Activated T-helper 17 cell treated with anti-CD3 and anti-CD28 coated beads, Interleukin-2, amount 50 U/mL, for 72 hours (primary cell): Measurements from ENCODE around the gene ZNF423. TPM values are rescaled to one million over a fixed set of nuclear protein-coding genes. Genes with fewer than 3 reads are reported as not detected.
"Not testable (repeated sequence)": the region's sequence is repeated elsewhere in the genome, so short reads cannot be mapped to it uniquely, and the experiment has no call there.

Source experiments
- ATAC-seq: fragments of 150-1000 bp; cut with Tn5 transposase; replicated peaks from 2 replicates; pipeline ENCODE4 v1.10.0; 2021; ENCODE audit warnings: mild to moderate bottlenecking, moderate library complexity
- H3K27ac Mint-ChIP-seq: one replicate; pipeline ENCODE4 v1.8.0; 2022; ENCODE audit warnings: mixed read lengths
- H3K27me3 Mint-ChIP-seq: one replicate; pipeline ENCODE4 v1.8.0; 2022; ENCODE audit warnings: mixed read lengths
- H3K36me3 Mint-ChIP-seq: one replicate; pipeline ENCODE4 v1.8.0; 2022; ENCODE audit warnings: low read depth, mild to moderate bottlenecking, mixed read lengths
- H3K4me1 Mint-ChIP-seq: one replicate; pipeline ENCODE4 v1.8.0; 2022; ENCODE audit warnings: mixed read lengths
- H3K4me3 Mint-ChIP-seq: one replicate; pipeline ENCODE4 v1.8.0; 2022; ENCODE audit warnings: mild to moderate bottlenecking, mixed read lengths
- H3K9me3 Mint-ChIP-seq: one replicate; pipeline ENCODE4 v1.8.0; 2022; ENCODE audit warnings: mixed read lengths
- total RNA-seq, 2 donors: library from RNA; stranded (reverse); gene quantifications; one replicate each; pipeline ENCODE4 v1.2.3, GENCODE V29; 2022

Gene ZNF423
- total RNA-seq, 2 donors from 2014 or later, result not detected

GRCh38 chr16:49881890-49882289, 26.0 kb upstream of the ZNF423 start:
- Mint-ChIP-seq H3K9me3 (no peaks in the 10 kb centered on the region), H3K27me3 (peaks cover 27% of the 10 kb centered on the region), H3K27ac (no peak overlapping the region), H3K4me3 (no peak overlapping the region), H3K4me1 (no peaks in the 10 kb centered on the region), H3K36me3 (no peaks in the 10 kb centered on the region)
- ATAC-seq, result no peak

- not testable (repeated sequence) for ATAC-seq, H3K9me3 Mint-ChIP-seq, H3K4me1 Mint-ChIP-seq, H3K36me3 Mint-ChIP-seq, H3K4me3 Mint-ChIP-seq, H3K27ac Mint-ChIP-seq
- peaks cover 28% of the 10 kb centered on the region for H3K27me3 Mint-ChIP-seq
Measured at GRCh38 chr16:49878540-49878939, 22.6 kb upstream of the ZNF423 start.

DNA sequence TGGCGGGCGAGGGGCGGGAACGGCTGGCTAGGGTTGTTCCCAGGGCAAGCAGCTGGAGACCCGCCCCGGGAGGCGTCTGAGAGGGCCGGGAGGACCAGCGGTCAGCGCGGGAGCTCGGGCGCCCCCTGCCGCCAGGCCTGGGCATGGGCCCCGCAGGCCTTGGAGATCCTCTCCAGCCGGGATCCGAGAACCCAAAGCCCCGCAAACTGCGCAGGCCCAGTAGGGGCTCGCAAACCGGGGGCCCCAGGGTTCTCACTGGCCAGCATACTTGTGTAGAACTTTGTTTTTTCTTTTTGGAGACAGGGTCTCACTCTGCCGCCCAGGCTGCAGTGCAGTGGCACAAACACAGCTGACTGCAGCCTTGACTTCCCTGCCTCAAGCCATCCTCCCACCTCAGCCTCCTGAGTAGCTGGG, 20.8 kb upstream of the ZNF423 start:
- Mint-ChIP-seq H3K4me3 (no peak overlapping the region), H3K4me1 (no peaks in the 10 kb centered on the region), H3K36me3 (no peaks in the 10 kb centered on the region), H3K27ac (no peak overlapping the region), H3K9me3 (no peaks in the 10 kb centered on the region), H3K27me3 (peaks cover 32% of the 10 kb centered on the region)
- peak; percentile 59 for ATAC-seq

DNA sequence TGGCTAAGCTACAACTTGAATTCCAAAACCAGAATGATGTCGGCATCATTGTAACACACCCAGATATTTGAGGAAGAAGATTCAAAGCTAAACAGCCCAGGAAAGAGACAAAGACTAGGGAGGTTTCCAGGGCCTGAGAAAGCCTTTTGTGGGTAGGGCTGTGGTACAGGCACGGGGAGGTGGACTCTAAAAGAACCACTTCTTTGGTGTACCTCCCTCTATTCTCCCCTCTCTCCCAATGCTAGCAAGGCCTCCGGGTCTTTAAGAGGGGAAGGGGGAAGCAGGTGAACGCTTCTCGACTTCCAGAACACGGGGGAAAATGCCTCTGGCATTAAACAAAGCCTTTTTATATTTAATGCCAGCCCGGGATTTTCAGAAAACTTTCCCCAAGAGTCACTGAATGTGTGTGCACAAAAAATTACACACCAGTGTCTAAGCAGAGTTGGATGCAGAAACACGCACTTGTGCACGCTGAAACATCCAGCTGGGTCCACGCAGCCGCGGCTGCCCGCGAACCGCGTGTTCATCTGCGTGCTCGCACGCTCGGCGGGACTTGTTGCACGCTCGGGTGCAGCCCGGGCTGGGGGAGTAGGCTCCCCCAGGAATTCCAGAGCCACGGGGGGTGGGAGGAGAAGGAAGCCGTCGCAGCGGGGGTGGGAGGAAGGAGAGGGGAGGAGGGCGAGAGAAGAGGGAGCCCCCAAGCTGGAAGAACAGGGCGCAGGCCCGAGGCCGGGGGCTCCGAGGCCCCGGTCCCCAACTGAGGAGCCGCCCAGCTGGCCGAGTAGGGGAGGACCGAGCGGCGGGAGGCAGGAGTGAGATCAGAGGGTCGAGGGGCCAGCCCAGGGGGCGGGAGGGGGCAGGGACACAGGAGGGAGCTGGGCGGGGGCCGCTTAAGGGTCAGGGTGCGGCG, 20.1 kb upstream of the ZNF423 start:
- Mint-ChIP-seq H3K36me3 (no peaks in the 10 kb centered on the region), H3K9me3 (no peaks in the 10 kb centered on the region), H3K4me1 (no peaks in the 10 kb centered on the region), H3K27ac (no peak overlapping the region), H3K4me3 (no peak overlapping the region), H3K27me3 (peaks cover 32% of the 10 kb centered on the region)
- ATAC-seq, result no peak

DNA sequence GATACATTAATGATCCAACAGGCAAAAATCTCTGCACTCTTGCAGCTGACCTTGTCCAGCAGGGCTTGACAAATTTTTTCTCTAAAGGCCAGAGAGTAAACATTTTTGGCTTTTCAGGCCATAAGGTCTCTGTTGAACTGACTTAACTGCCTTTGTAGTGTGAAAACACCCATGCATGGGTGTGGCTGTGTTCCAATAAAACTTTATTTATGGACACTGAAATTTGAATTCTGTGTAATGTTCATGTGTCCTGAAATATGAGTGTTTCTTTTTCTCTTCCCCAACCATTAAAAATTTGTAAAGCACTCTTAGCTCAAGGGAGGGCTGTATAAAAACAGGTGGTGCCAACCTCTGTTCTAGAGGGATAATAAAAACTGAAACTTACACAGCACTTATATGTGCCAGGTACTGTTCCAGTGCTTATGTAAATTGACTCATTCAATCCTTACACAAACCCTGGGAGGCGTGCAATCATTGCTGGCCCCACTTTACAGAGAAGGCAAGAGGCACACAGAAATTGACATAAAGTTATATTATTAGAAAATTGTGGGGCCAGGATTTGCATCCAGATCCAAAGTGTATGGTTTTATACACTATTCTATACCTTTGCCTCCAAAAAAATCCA, 18.8 kb upstream of the ZNF423 start:
- Mint-ChIP-seq H3K4me3 (no peak overlapping the region), H3K9me3 (no peaks in the 10 kb centered on the region), H3K27ac (no peak overlapping the region), H3K27me3 (peaks cover 29% of the 10 kb centered on the region), H3K36me3 (no peaks in the 10 kb centered on the region), H3K4me1 (no peaks in the 10 kb centered on the region)
- no peak for ATAC-seq

GRCh38 chr16:49871824-49872223, 15.9 kb upstream of the ZNF423 start:
- not testable (repeated sequence) for H3K9me3 Mint-ChIP-seq, H3K4me3 Mint-ChIP-seq, H3K36me3 Mint-ChIP-seq, ATAC-seq, H3K27ac Mint-ChIP-seq, H3K4me1 Mint-ChIP-seq
- peaks cover 24% of the 10 kb centered on the region for H3K27me3 Mint-ChIP-seq

DNA sequence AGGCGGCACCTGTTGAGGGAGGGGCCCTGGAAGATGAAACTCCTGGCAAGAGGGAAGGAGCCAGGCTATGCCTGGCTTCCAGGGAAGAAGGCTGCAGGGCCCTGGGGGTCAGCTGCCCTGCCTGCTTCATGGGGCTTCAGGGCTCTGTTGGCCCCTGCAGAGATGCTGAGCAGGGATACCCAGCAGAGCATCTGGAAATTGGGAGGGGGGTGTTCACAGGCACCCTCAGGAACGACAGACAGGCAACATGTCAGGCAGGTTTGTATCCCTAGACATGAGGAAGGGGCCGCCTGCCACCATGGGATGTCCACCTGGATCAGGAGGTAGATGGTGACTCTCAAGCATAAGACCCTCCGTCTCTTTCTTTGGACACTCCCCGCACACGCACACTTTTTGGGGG, 13.8 kb upstream of the ZNF423 start:
- Mint-ChIP-seq H3K36me3 (no peaks in the 10 kb centered on the region), H3K27me3 (peaks cover 18% of the 10 kb centered on the region), H3K27ac (no peak overlapping the region), H3K9me3 (no peaks in the 10 kb centered on the region), H3K4me1 (no peaks in the 10 kb centered on the region), H3K4me3 (no peak overlapping the region)
- ATAC-seq, result no peak

- H3K27ac Mint-ChIP-seq, result no peak overlapping the region
- no peak overlapping the region for H3K4me3 Mint-ChIP-seq
- no peak for ATAC-seq
- no peaks in the 10 kb centered on the region for H3K4me1 Mint-ChIP-seq
- H3K9me3 Mint-ChIP-seq, result no peaks in the 10 kb centered on the region
- peaks cover 10% of the 10 kb centered on the region for H3K27me3 Mint-ChIP-seq
- no peaks in the 10 kb centered on the region for H3K36me3 Mint-ChIP-seq
Measured at GRCh38 chr16:49867796-49868668, 12.1 kb upstream of the ZNF423 start.

- H3K9me3 Mint-ChIP-seq, result no peaks in the 10 kb centered on the region
- H3K27me3 Mint-ChIP-seq, result peaks cover 9% of the 10 kb centered on the region
- H3K36me3 Mint-ChIP-seq, result no peaks in the 10 kb centered on the region
- no peaks in the 10 kb centered on the region for H3K4me1 Mint-ChIP-seq
- no peak overlapping the region for H3K4me3 Mint-ChIP-seq
- H3K27ac Mint-ChIP-seq, result no peak overlapping the region
- no peak for ATAC-seq
Measured at GRCh38 chr16:49867234-49867633, 11.3 kb upstream of the ZNF423 start.

DNA sequence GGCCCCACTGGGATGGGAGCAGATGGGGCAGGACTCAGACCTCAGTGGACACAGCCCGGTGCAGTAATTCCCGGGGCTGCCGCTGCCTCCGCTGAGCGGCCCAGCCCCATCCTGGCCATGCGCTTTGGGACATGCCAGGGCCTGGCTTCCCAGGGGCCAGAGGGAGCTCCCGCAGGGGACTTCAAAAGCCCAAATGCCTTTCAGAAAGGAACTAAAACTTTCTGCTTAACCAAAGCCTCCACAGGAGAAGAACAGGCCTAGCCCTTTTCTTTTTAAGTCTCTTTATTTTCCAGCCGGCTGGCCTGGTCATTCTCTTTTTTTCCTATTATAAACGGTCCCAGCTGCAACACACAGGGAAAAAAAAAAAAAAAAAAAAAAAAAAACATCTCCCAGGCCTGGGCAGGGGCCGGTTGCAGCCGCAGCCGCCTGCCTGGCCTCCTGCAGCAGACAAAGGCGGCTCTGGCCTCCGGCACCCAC, 10.7 kb upstream of the ZNF423 start:
- H3K27me3 Mint-ChIP-seq, result peaks cover 11% of the 10 kb centered on the region
- H3K4me1 Mint-ChIP-seq, result no peaks in the 10 kb centered on the region
- no peaks in the 10 kb centered on the region for H3K9me3 Mint-ChIP-seq
- no peak overlapping the region for H3K27ac Mint-ChIP-seq
- no peaks in the 10 kb centered on the region for H3K36me3 Mint-ChIP-seq
- no peak for ATAC-seq
- H3K4me3 Mint-ChIP-seq, result no peak overlapping the region

DNA sequence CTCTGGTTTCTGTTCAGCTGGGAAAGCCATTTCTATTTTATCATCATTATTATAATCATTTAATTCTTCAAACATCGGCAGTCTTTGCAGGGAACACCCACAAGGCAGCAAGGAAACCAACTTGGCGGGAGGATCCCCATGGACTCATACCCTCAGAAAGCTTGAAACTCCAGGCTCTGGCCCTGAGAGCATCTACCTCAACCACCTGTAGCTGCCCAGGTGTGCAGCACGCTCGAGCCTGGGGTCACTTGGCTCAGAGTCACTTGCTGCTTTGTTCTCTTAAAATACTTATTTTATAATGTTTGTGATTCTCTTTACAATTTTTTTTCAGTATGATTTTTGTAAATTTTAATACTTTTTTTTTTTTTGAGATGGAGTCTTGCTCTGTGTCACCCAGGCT, 6.8 kb upstream of the ZNF423 start:
- H3K27me3 Mint-ChIP-seq, result peaks cover 11% of the 10 kb centered on the region
- no peak overlapping the region for H3K27ac Mint-ChIP-seq
- no peak for ATAC-seq
- H3K9me3 Mint-ChIP-seq, result no peaks in the 10 kb centered on the region
- no peaks in the 10 kb centered on the region for H3K36me3 Mint-ChIP-seq
- H3K4me1 Mint-ChIP-seq, result peaks cover 4% of the 10 kb centered on the region
- no peak overlapping the region for H3K4me3 Mint-ChIP-seq

DNA sequence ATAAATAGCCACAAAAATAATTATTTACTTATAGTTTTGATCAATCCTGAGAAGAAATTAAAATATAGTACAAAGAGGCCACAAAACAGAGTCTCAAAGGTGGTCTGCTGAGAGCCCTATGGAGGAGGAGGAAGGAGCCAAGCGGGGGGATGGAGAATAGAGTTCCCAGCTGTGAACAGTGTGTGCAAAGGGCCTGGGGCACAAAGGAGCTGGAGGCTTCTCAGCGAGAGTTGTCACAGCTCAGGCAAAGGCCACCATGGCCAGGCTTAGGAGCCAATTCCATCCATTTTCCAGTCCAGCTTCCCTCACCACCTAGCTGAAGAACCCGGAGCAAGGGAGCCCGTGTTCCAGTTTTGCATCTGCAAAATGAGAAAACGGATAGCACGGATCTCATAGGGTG, 5.4 kb upstream of the ZNF423 start:
- H3K27ac Mint-ChIP-seq, result no peak overlapping the region
- no peak overlapping the region for H3K4me3 Mint-ChIP-seq
- peaks cover 11% of the 10 kb centered on the region for H3K27me3 Mint-ChIP-seq
- no peak for ATAC-seq
- H3K36me3 Mint-ChIP-seq, result no peaks in the 10 kb centered on the region
- no peaks in the 10 kb centered on the region for H3K9me3 Mint-ChIP-seq
- peaks cover 4% of the 10 kb centered on the region for H3K4me1 Mint-ChIP-seq

GRCh38 chr16:49860593-49860992, 4.7 kb upstream of the ZNF423 start:
- no peaks in the 10 kb centered on the region for H3K9me3 Mint-ChIP-seq
- H3K27ac Mint-ChIP-seq, result no peak overlapping the region
- H3K4me1 Mint-ChIP-seq, result peaks cover 4% of the 10 kb centered on the region
- ATAC-seq, result no peak
- no peaks in the 10 kb centered on the region for H3K36me3 Mint-ChIP-seq
- peaks cover 11% of the 10 kb centered on the region for H3K27me3 Mint-ChIP-seq
- no peak overlapping the region for H3K4me3 Mint-ChIP-seq

- no peak for ATAC-seq
- Mint-ChIP-seq H3K27ac (no peak overlapping the region), H3K9me3 (no peaks in the 10 kb centered on the region), H3K36me3 (no peaks in the 10 kb centered on the region), H3K27me3 (peaks cover 13% of the 10 kb centered on the region), H3K4me1 (peaks cover 4% of the 10 kb centered on the region), H3K4me3 (peak overlapping the region; percentile 58)
Measured at GRCh38 chr16:49859125-49859811, 3.4 kb upstream of the ZNF423 start.
